ENCODE measurements around the gene ADPGK. TPM values are rescaled to one million over a fixed set of nuclear protein-coding genes. Genes with fewer than 3 reads are reported as not detected.
"Not testable (repeated sequence)": the region's sequence is repeated elsewhere in the genome, so short reads cannot be mapped to it uniquely, and the experiment has no call there.

The ADPGK gene
- total RNA-seq, 1 donor from 2014 or later = 33.9 TPM

DNA sequence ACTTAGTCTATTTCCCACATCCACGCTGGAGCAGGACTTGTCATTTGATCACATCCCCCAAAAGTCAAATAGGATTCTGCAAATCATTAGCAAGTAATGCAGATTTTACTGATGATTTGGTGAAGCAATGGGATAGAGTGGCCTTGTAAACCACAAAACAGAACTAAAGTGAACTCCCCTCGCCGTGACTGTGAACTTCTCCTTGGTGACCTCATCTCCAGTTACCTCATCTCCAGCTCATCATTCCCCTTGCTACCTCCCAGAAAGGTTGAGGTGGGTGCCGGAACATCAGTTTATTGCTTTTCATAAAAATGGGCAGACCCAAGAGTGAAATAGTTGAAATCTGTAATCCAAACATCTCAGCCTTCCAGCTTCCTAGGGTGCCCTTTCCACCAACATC, 36.7 kb upstream of the ADPGK start:
- Histone ChIP-seq H3K27me3 (ENCODE audit: control insufficient read depth, insufficient read depth, low read length) (peaks cover 4% of the 10 kb centered on the region), H3K36me3 (ENCODE audit: control insufficient read depth, insufficient read depth, low read length) (no peaks in the 10 kb centered on the region), H3K4me3 (ENCODE audit: low read depth, low read length) (no peak overlapping the region)
- DNase-seq (ENCODE audit: low read depth) = no peak
- TF ChIP-seq, protein P1, sequence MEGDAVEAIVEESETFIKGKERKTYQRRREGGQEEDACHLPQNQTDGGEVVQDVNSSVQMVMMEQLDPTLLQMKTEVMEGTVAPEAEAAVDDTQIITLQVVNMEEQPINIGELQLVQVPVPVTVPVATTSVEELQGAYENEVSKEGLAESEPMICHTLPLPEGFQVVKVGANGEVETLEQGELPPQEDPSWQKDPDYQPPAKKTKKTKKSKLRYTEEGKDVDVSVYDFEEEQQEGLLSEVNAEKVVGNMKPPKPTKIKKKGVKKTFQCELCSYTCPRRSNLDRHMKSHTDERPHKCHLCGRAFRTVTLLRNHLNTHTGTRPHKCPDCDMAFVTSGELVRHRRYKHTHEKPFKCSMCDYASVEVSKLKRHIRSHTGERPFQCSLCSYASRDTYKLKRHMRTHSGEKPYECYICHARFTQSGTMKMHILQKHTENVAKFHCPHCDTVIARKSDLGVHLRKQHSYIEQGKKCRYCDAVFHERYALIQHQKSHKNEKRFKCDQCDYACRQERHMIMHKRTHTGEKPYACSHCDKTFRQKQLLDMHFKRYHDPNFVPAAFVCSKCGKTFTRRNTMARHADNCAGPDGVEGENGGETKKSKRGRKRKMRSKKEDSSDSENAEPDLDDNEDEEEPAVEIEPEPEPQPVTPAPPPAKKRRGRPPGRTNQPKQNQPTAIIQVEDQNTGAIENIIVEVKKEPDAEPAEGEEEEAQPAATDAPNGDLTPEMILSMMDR (IDR thresholded peaks at IDR 0.05; ENCODE audit: insufficient read depth, low read length, poor library complexity, severe bottlenecking) = no peak

DNA sequence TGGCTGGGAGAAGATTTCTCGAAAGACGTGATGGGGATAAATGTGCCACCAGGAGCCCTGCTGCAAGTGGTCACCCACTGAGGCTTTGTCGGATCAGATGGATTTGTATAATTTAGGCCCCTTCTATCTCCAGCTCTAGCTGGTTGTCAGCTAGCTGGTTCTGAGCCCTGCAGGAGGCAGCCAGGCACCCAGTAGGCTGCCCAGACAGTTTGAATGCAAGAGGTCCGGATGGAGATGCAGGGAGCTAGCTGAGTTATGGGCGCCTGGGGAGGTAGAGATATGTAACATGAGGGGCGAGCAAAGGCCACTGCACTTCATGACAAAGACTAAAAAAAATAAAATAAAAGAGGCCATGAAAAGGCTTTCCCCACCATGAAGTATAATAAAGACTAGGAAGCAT, 35.1 kb upstream of the ADPGK start:
- Histone ChIP-seq H3K36me3 (ENCODE audit: control insufficient read depth, insufficient read depth, low read length) (no peaks in the 10 kb centered on the region), H3K4me3 (ENCODE audit: low read depth, low read length) (no peak overlapping the region), H3K27me3 (ENCODE audit: control insufficient read depth, insufficient read depth, low read length) (peaks cover 4% of the 10 kb centered on the region)
- no peak for DNase-seq (ENCODE audit: low read depth)
- TF ChIP-seq, protein P1 (IDR thresholded peaks at IDR 0.05; ENCODE audit: insufficient read depth, low read length, poor library complexity, severe bottlenecking) = no peak

DNA sequence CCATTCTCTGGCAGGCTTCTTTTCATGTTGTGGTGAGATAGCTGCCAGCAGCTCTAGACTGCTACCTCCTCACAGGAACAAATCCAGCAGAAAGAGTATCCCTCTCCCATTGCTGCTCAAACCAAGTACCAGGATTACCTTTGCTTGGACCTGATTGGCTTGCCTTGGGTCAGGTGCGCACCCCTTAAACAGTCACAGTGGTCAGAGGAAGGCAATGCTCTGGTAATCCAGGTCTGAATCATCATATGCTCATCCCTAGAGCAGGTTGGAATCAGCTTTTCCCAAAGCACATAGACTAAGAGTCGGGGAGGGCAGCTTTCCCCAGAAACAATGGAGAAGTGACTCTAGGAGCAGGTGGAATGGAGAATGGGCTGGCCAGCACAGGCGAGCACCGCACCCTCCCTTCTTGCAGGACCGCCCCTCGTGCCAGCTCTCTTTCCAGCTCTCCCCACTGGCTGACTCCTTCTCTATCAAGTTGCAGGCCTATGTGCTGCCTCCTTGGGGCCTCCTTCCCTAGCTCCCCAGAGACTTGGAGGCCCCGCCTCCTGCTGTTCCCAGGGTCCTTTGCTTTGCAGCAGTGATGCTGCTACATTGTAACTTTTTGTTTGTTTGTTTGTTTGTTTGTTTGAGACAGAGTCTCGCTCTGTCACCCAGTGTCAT, 29.9 kb upstream of the ADPGK start:
- no peaks in the 10 kb centered on the region for H3K36me3 ChIP-seq (ENCODE audit: control insufficient read depth, insufficient read depth, low read length)
- TF ChIP-seq, protein P1 (IDR thresholded peaks at IDR 0.05; ENCODE audit: insufficient read depth, low read length, poor library complexity, severe bottlenecking) = no peak
- no peak for DNase-seq (ENCODE audit: low read depth)
- peaks cover 5% of the 10 kb centered on the region for H3K27me3 ChIP-seq (ENCODE audit: control insufficient read depth, insufficient read depth, low read length)
- no peak overlapping the region for H3K4me3 ChIP-seq (ENCODE audit: low read depth, low read length)

DNA sequence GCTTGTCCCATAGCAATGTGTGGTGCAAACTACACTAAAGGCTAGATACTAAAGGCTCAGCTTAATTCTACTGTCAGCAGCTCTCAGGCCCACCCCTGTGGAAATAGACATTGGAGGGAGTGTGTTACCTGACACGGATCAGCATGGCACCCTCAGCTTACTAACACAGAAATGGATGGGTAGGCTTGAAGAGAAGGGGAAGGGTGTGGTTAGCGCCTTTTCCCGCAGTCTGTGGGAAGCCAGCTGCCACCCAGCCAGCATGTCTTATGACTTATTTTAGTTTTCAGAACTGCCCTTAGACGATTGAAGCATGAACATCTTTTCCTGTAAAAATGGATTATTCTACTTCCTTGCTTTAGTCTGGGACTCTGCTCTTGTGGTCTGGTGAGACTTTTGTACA, 25.8 kb upstream of the ADPGK start:
- H3K36me3 ChIP-seq (ENCODE audit: control insufficient read depth, insufficient read depth, low read length) = no peaks in the 10 kb centered on the region
- DNase-seq (ENCODE audit: low read depth) = no peak
- H3K4me3 ChIP-seq (ENCODE audit: low read depth, low read length) = no peak overlapping the region
- H3K27me3 ChIP-seq (ENCODE audit: control insufficient read depth, insufficient read depth, low read length) = peaks cover 5% of the 10 kb centered on the region
- TF ChIP-seq, protein P1 (IDR thresholded peaks at IDR 0.05; ENCODE audit: insufficient read depth, low read length, poor library complexity, severe bottlenecking) = no peak

DNA sequence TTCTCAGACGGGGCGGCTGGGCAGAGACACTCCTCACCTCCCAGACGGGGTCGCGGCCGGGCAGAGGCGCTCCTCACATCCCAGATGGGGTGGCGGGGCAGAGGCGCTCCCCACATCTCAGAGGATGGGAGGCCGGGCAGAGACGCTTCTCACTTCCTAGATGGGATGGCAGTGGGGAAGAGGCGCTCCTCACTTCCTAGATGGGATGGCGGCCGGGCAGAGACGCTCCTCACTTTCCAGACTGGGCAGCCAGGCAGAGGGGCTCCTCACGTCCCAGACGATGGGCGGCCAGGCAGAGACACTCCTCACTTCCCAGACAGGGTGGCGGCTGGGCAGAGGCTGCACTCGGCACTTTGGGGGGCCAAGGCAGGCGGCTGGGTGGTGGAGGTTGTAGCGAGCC, 23.8 kb upstream of the ADPGK start:
- H3K36me3 ChIP-seq (ENCODE audit: control insufficient read depth, insufficient read depth, low read length); H3K4me3 ChIP-seq (ENCODE audit: low read depth, low read length); DNase-seq (ENCODE audit: low read depth); H3K27me3 ChIP-seq (ENCODE audit: control insufficient read depth, insufficient read depth, low read length): not testable (repeated sequence)

DNA sequence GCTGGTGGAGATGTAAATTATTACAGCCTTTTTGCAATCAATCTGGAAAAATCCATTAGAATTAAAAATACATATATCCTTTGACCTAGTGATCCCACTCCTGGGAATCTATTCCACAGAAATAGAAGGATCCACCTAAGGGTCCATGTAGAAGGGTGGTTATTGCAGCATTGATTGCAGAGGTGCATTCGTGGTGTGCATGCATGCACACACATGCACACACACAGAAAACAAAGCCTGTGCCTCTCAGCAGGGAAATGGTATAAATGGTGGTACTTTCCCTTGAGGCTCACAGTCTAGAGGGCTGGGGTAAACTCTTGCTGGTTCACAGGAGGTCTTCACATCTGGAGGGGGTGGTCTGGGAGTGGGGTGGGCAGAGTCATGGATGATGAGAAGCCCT, 19.4 kb upstream of the ADPGK start:
- Histone ChIP-seq H3K4me3 (ENCODE audit: low read depth, low read length) (no peak overlapping the region), H3K36me3 (ENCODE audit: control insufficient read depth, insufficient read depth, low read length) (no peaks in the 10 kb centered on the region), H3K27me3 (ENCODE audit: control insufficient read depth, insufficient read depth, low read length) (peaks cover 2% of the 10 kb centered on the region)
- DNase-seq (ENCODE audit: low read depth) = no peak
- TF ChIP-seq, protein P1 (IDR thresholded peaks at IDR 0.05; ENCODE audit: insufficient read depth, low read length, poor library complexity, severe bottlenecking) = no peak
